Airway epithelial cell (primary cell): ENCODE data around the gene PLA2G4E. TPM values are rescaled to one million over a fixed set of nuclear protein-coding genes. Genes with fewer than 3 reads are reported as not detected.

ENCODE experiments used
- total RNA-seq: library from RNA; depleted of rRNA; stranded (reverse); fragments of >200 nt; gene quantifications from 2 replicates; pipeline ENCODE4 v1.2.3, GENCODE V29; 2015

The PLA2G4E gene
- total RNA-seq = 3.7 and 5.1 TPM in 2 replicates

DNA sequence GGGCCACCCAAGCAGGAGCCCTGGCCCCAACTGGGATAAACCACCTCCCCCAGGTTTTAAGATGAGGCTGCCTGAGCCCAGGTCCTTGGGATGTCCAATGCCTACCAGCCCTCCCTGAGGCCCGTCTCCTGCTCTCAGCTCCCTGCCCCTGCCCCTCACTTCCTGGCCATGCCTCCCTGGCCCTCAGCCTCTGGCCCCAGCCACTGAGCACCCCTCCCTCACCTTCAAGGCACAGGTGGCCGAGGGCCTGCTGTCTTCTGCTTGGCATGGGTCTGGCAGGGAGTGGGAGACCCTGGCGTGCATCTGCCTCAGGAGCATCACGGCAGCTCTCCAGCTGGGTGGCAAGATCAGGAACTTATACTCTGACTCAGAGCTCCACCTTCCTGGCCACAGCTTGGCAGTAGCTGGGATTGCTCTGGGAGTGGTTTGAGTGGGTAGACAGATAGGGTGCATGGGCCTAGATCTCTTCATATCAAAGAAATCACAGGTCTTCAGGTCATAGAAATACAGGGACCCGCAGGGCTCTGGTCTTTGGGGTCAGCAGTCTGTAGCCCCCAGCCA is at the start of gene PLA2G4E:
PLA2G4E (minus strand) TSS at position 330 of the 561 bp plus-strand sequence; CDS start at position 318, 12 bp downstream.

GRCh38 chr15:41972253-41973242 is 48.3 kb downstream of the PLA2G4E start, which contains the start of gene EHD4:
EHD4 (minus strand) TSS chr15:41972557; CDS start chr15:41972494, 63 bp downstream.

Other genes with a start within 250 kb of the PLA2G4E start
- gene MAPKBP1, start 246.6 kb downstream of the PLA2G4E start, total RNA-seq = 15.3 and 24.2 TPM in 2 replicates
- gene JMJD7, start 192.9 kb downstream of the PLA2G4E start, total RNA-seq = 28.8 and 30.1 TPM in 2 replicates
- gene PLA2G4B, start 182.2 kb downstream of the PLA2G4E start, total RNA-seq = 18.6 and 21.8 TPM in 2 replicates
- gene SPTBN5, start 127.0 kb downstream of the PLA2G4E start, total RNA-seq = under 0.01 and 0.49 TPM in 2 replicates
- 30.4 and 38.6 TPM in 2 replicates for gene EHD4, start 48.5 kb downstream of the PLA2G4E start, total RNA-seq
- not detected in 2 replicates for gene PLA2G4D, start 73.5 kb upstream of the PLA2G4E start, total RNA-seq
- 3.5 and 10.7 TPM in 2 replicates for gene PLA2G4F, start 135.6 kb upstream of the PLA2G4E start, total RNA-seq
- gene VPS39, start 187.3 kb upstream of the PLA2G4E start, total RNA-seq = 15.1 and 24.8 TPM in 2 replicates